HG03575 (cell line): ENCODE measurements around the gene ZBTB12.
"Not testable (repeated sequence)": the region's sequence is repeated elsewhere in the genome, so short reads cannot be mapped to it uniquely, and the experiment has no call there.

Experiments used
- ATAC-seq: cut with Tn5 transposase; IDR thresholded peaks from one replicate; pipeline ENCODE4 v1.9.1; 2021; ENCODE audit not compliant: unreplicated experiment, insufficient number of reproducible peaks, low FRiP score; ENCODE audit errors: extremely low read depth

The ZBTB12 gene

DNA sequence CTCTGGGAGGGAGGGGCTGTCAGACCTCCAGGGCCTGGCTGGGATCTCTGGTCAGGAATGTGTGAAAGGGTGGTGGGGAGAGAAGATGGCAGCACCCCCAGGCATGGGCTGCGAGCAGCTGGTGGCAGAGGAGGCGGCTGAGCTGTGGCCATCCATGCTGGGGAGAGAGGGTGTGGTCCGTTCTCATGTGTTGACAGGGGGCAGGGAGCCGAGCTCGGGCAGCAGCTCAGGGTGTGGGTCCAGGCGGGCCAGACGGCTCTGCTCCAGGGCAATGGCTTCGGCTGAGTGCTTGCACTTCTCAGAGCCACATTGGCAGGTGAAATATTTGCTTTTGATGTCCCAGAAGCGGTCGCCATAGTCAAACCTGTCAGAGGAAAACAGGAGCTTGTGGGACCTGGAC, 22.0 kb downstream of the ZBTB12 start:
- ATAC-seq = no peak

DNA sequence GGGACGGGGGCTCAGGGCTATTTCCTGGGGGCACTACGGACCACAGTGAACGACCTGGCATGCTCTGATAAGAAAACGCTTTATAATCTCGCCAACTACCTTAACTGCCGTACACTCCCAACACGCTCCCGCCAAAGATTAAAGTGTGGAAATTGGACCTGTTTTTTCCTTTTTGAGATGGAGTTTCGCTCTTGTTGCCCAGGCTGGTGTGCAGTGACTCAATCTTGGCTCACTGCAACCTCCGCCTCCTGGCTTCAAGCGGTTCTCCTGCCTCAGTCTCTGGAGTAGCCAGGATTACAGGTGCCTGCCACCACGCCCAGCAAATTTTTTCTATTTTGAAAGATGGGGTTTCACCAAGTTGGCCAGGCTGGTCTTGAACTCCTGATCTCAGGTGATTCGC, 22.7 kb downstream of the ZBTB12 start:
- no peak for ATAC-seq

DNA sequence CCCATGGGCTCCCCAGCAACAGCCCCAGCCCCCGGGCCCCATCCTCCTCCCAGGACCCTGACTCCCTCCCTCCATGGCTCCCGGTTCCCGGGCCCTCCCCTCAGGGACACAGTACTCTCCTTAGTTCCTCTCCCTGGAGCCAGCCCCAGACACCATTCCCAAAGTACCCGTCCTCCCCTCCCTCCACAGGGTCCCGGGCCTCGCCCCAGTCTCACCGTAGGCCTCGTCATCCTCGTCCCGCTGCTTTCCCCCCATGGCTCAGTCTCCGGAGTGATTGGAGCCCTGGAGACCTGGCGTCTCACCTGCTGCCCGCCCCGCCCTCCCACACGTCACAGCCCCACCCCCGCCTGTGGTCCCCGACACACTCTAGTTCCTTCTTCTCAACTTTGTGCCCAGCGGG, 23.2 kb downstream of the ZBTB12 start, which contains the start of gene SLC44A4:
Gene SLC44A4, minus strand, starts transcription at position 272 of the 400 bp plus-strand sequence. Its CDS starts 17 bp downstream, at position 255.
- ATAC-seq = no peak

DNA sequence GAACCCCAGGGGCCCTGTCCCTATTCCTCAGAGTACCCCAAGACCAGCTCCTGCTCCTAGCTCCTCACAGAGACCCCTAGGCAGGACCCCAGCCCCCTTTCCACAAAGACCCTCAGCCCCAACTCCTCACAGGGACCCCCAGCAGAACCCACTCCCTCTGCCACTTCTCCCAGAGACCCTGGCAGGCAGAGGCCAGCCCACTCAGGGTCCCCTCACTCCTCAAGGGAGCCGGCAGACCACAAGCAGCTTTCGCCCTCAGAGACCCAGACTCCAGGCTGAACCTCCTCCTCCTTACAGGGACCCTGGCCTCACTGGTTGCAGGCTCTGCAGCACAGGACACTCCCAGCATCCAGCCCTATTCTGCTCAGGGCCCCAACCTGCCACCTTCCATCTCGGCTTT, 23.7 kb downstream of the ZBTB12 start:
- ATAC-seq = no peak

DNA sequence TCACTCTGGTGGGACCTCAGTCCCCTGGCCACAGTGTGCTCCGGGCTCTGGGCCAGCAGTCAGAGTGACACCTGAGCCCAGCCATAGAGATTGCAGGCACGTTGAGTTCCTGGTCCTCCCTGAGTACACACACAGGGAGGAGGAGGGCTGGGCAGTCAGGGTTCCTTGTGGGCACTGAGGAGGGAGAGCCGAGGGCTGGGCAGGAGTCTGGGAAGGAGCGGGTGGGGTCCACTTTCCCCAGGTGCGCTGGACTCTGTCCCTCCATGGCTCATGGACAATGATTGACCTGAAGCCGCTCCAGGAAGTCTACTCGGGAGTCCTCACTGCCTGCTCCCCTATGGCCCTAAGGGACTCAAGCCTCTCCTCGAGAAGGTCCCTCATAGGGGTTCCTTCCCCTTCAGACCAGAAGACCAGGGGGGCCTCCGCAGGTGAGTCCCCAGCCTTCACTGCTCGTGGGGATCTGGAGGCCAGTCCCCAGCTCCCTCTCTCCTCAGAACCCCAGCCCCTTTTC, 24.2 kb downstream of the ZBTB12 start:
- no peak for ATAC-seq

DNA sequence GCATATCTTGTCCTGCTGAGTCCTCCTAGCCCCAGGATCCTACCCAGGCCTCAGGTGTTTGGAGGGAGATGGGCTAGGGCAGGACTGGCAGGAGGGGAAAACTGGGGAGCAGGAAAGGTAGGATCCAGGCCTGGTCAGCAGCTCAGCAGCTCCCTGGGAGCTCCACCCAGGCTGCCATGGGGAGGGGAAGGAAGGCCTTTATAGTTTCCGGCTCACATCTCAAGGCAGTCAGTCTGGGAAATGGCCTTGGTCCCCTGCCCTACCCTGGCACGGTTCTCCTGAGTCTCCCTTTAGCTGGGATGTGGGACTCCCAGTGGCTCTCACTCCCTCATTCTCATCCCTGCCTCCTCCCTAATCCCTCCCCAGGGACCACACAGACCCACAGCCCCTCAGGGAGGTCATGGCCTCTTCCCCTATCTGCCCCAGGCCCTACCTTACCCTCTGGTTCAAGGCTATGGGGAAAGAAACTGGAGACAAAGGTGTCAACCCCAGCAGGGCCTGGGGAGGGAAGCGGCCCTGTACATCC, 24.7 kb downstream of the ZBTB12 start:
- no peak for ATAC-seq

DNA sequence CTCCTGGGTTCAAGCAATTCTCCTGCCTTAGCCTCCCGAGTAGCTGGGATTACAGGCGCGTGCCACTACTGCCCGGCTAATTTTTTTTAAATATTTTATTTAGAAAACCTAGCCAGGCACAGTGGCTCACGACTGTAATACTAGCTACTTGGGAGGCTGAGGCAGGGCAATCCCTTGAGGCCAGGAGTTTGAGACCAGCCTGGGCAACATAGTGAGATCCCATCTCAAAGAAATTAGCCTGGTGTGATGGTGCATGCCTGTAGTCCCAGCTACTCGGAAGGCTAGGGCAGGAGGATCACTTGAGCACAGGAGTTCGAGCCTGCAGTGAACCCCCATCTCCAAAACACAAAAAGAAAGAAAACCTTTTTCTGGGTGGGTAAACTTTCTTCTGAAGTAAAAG, 25.5 kb downstream of the ZBTB12 start:
- no peak for ATAC-seq

DNA sequence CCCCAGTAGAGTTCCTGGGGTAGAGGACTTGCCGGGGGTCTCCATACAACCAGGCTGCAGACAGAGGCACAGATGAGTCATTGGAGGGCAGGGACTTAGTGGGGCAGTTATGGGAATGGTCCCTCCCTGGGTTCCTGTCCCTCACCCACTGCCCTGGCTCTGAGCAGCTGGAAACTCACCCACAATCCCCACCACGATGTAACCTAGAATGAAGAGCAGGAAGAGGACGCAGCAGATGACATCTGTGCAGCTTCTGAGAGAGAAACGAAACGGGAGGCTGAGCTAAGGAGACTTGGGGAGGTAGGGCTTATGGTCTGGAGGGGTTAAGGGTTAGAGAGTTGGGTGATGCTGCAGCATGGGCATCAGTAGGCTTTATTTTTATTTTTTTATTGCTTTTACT, 26.0 kb downstream of the ZBTB12 start:
- no peak for ATAC-seq

DNA sequence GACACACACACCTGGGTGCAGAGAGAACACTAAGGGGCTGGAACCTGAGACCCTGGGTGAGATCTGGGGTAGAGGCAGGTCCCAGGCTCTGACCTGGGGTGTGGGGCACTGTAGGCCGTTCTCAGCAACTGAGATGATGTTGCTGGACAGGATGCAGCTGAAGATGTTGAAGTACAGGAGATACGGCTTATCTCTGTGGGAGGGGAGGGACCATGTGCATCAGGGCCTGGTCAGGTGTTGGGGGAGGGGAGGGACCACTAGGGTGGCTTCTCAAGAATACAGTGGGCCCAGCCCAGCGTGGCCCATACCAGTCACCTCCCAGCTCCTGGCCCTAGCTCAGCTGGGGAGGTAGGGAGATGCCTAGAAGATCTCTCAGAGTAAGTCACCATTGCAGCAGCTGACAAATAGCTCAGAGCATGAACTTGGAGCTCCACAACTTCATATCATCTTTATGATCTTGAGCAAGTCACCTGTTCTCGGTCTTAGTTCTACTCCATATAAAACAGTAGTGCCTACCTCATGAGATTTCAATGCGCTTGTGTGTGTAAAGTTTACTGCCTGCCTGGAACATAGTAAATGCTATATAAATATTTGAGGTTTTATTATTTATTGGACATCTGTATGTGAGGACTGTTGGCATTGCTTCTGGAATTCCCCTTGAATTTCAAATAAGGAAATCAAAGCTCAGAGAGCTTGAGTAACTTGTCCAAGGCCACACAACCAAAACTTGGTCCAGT, 26.9 kb downstream of the ZBTB12 start:
- no peak for ATAC-seq

DNA sequence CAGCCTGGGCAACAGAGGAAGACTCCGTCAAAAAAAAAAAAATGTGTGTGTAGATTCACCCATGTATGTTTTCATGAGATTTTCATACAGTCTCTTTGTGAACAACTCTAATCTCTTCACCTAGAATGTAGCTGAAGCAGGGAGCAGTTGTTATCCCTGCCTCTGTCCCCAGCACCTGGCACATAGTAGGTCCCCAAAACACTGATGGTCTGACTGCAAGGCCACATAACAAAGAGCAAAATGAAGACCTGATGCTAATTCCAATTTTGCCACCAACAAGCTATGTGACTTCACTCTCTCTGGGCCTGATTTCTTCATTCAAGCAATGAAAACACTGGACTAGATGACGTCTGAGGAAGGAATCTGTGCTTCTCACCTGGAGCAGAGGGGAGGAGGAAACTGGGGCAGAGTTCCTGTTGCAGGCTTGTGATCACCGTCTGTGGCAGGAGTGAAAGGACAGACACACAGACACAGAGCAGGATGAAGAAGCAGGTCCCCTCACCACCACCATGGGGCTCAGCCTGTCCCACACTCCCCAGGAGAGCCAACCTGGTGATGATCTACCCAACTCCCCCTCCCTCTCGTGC, 27.7 kb downstream of the ZBTB12 start:
- ATAC-seq = no peak

DNA sequence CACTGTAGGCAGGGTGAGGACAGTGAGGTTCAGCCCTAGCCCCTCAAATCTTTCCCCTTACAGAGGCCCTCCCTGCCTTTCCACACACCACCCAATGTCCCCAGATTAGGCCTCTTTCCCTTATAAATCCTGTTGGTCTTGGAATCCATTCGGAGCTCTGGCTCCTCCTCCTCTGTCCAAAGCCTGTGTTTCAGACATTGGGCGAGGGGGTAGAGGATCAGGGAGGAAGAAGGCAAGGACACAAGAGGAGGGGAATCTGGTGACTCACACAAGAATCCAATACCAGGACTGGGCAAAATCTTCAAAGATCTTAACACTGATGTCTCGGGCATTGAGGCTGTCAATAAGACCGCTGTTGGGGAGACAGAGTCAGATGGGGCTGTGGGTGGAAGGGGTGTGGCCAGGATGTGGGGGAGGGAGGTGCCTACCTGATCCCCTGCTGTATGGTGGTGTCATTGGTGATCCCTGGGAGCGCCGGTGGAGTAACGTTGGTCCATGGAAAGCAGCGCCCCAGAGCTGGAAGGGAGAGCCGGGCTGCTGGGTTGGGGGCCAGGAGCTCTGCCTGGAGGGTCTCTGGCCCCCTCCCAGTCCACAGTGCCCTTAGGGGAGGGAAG, 30.7 kb downstream of the ZBTB12 start:
- no peak for ATAC-seq

DNA sequence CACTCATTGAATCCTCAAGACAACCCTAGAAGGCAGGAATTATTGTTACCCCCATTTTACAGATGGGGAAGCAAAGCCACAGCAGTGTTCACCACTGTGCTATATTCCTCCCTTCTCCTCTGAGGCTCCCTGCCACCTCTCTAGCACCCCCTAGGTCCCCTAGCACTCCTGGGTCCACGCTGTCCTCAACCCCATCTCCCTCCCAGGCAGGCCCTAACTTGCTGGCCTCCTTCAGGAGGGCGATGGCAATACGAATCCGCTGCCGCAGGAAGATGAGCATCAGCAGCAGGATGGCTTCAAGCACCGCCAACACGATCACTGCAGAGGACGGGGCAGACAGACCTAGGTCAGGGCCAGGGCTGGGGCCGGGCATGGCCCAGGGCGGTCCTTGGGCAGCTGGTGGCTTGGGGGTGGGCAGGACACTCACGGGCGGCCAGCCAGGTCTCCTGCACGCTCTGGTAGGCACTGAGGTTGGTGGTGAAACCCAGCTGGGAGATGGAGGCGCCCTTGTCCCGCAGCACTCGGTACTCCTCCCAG, 31.4 kb downstream of the ZBTB12 start:
- no peak for ATAC-seq

DNA sequence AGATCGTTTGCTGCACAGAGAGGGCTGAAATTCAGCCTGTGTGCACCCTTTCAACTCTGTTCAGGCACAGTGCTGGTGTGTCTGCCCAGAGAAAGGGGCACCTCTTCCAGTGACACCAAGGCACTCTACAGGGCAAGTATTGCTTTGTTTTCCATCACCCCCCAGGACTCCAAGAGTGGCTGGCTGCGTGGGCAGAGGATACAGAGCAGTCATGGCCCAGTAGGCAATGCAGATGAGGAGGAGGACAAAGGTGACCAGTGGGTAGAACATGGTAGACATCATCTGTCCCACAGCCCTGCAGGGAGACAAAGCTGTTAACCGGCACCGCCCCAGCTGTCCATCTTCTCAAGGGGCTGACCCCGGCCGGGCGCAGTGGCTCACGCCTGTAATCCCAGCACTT, 32.5 kb downstream of the ZBTB12 start:
- no peak for ATAC-seq

DNA sequence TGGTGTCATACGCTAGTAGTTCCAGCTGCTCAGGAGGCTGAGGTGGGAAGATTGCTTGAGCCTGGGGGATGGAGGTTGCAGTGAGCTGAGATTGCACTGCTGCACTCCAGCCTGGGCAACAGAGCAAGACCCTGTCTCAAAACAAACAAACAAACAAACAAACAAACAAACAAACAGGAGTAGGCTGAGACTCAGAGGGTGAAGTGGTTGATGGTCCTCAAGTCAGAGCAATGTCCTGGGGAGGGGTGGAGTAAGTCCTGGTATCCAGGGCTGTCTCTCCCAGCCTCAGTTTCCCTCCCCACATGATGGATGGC, 33.3 kb downstream of the ZBTB12 start:
- not testable (repeated sequence) for ATAC-seq

DNA sequence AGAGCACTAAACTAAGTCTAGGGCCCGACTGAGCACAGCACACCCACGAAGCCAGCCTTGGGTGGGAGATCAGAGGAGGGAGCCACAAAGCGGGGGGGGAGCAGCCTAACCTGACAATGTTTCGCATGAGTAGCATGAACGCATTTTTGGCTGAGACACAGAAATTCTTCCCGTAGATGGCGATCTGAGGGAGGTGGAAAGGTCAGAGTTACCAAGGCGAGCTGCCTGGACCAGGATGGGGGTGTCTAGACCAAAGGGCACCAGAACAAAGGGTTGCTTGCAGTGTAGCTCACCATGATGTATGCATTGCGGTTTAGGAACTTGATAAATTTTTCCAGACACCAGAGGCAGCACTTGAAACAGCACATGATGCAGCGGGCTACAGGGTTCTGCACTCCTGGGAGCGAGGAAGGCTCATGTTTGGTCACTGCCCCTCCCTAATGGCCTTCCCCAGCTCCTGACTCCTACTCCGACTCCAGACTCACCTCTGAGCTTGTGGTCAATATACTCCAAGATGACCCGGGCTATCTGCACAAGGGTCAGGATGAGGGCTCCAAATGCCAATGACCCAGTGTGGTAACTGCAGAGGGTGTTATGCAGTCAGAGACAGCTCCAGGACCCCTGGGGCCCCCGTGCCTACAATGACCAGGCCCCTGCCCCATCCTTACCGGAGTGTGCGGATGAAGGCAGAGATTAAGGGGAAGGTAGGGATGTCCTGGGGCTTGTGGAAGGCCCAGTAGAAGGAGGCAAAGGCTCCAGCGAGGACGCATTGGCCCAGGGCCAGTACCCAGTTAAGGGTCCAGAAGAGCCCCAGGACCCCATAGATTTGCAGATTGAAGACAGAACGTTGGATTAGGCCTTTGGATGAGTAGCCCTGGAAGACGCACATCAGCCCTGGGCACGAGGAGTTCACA, 36.4 kb downstream of the ZBTB12 start:
- ATAC-seq = no peak

DNA sequence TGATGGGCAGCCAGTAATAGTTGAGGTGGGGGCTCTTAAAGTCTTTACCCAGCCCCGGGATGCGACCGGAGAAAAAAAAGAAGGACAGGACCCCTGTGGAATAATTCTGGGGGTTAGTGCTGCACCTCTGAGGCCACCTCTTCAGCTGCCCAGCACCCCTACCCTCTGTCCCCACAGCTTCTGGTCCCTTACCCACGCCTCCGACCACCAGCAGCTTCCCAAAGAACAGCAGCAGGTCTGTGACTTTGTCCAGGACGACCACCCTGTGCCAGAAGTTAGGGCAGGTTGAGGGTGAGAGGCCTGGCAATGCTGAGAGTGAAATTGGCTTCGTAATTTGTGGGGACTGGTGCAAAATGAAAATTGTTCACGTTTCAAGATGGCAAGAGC, 37.1 kb downstream of the ZBTB12 start:
- no peak for ATAC-seq

DNA sequence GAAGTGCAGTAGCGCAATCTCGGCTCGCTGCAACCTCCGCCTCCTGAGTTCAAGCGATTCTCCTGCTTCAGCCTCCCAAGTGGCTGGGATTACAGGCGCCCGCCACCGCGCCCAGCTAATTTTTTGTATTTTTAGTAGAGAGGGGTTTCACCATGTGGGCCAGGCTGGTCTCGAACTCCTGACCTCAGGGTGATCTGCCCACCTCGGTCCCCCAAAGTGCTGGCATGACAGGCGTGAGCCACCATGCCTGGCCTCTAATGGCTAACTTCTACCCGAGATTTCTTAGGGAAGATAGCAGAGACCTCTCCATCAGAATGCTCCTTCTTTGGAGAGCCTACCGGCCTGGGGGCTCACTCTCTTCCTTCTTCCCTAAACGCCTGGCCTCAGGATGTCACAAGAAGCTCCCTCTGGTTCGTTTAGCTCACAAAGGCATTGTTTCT, 37.7 kb downstream of the ZBTB12 start:
- ATAC-seq = not testable (repeated sequence)

DNA sequence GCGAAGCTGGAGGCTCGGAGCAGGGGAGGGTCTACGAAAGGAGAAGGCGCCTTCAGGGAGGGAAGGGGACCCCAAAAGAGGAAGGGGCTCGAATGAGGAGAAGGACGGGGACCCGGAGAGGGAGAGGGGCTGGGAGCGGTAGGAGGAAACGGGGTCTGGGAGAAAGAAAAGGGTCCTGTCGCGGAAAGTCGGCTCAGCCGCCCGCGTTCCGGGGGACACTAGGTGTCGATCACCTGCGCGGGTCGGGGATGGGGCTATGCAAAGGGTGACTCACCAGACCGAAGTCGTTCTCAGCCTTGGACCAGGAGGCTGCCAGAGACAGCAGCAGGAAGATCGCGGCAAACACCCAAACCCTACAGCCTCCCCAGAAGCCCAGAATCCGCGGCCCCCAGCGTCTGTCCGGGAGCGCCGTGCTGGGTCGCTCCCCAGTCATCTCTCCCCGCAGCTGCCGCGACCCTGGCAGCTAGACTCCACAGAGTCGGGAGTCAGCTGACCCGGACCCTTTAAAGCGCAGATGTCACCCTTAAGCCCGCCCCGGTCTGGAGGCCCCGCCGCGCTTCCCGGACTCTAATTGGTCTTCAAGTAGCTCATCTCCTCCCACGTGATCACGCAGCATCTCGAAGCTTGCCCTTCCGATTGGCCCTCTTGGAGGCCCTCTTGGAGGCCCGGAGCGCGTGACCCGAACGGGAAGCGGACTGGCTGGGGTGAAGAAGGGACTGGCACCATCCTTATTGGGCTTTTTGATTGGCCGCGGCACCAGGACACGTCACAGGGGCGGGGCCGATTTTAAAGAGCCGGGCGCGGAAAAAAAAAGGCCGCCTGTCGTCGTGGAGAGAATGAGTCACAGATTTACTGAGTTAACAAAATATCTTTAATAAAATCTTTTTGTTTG, 39.3 kb downstream of the ZBTB12 start, which contains the start of gene NEU1:
Gene NEU1, minus strand, starts transcription at position 478 of the 892 bp plus-strand sequence. Its CDS starts 45 bp downstream, at position 433.
- peak; percentile 73 for ATAC-seq
